ENCODE results near the gene MDH2. TPM values are rescaled to one million over a fixed set of nuclear protein-coding genes. Genes with fewer than 3 reads are reported as not detected.
"Not testable (repeated sequence)": the region's sequence is repeated elsewhere in the genome, so short reads cannot be mapped to it uniquely, and the experiment has no call there.

MDH2 gene
- total and polyA plus RNA-seq, 10 of the 15 experiments (the other 5 are each of a cell fraction or from before 2014, with no cell fraction given): 106 to 530 (median 202) TPM

- Histone ChIP-seq H3K27ac (ENCODE audit: control insufficient read depth, insufficient read depth) (no peak overlapping the region), H3K4me3 (no peak overlapping the region), H3K27me3 (replicated peaks in 1 of 2; ENCODE audit: control insufficient read depth in 2 of 2, insufficient read depth in 2 of 2, low read length in 1 of 2) (no peaks in the 10 kb centered on the region), H3K79me2 (ENCODE audit: control insufficient read depth, insufficient read depth, low read length) (no peaks in the 10 kb centered on the region), H3K4me1 (ENCODE audit: control insufficient read depth, insufficient read depth, low read length) (no peaks in the 10 kb centered on the region), H3K9me3 (replicated peaks; ENCODE audit: control insufficient read depth, insufficient read depth, low read length) (no peaks in the 10 kb centered on the region), H3K36me3 (ENCODE audit: control insufficient read depth in 2 of 2, insufficient read depth in 2 of 2, low read length in 1 of 2) (no peaks in the 10 kb centered on the region), H3K9ac (ENCODE audit: control insufficient read depth, insufficient read depth, low read length) (no peak overlapping the region), H4K20me1 (ENCODE audit: control insufficient read depth, insufficient read depth) (no peaks in the 10 kb centered on the region), H3K4me2 (ENCODE audit: control insufficient read depth, insufficient read depth) (no peak overlapping the region), H2AFZ (ENCODE audit: control insufficient read depth, low read depth, low read length) (no peak overlapping the region)
- ChIA-PET POLR2A (no interaction called here), CTCF (no interaction called here), RAD21 (ENCODE audit: unreplicated experiment) (no interaction called here), SMC1A (ENCODE audit: uncharacterized antibody, unreplicated experiment) (no interaction called here)
- 44% methylated on average over 4 of the region's 4 CpGs for WGBS (ENCODE audit: insufficient coverage, insufficient replicate concordance, low lambda C conversion rate, missing lambda C conversion rate)
- intact Hi-C loops (cut with micrococcal nuclease; ENCODE audit: unreplicated experiment): no loop called here
- in situ Hi-C loops (cut with MboI): no loop called here
- BruUV-seq (replicated peaks): no TSS peak
- FAIRE-seq (no peak), DNase-seq (ENCODE audit: low read depth, low spot score) (no peak), ATAC-seq (no peak)
- TF ChIP-seq TCF7 (IDR thresholded peaks at IDR 0.05; ENCODE audit: borderline replicate concordance) (no peak), NR2C1 (IDR thresholded peaks at IDR 0.05) (no peak), E2F8 (IDR thresholded peaks at IDR 0.05; ENCODE audit: low read depth, partially characterized antibody) (no peak), CHD4 (IDR thresholded peaks at IDR 0.05) (no peak)
- TF ChIP-seq, protein P1, sequence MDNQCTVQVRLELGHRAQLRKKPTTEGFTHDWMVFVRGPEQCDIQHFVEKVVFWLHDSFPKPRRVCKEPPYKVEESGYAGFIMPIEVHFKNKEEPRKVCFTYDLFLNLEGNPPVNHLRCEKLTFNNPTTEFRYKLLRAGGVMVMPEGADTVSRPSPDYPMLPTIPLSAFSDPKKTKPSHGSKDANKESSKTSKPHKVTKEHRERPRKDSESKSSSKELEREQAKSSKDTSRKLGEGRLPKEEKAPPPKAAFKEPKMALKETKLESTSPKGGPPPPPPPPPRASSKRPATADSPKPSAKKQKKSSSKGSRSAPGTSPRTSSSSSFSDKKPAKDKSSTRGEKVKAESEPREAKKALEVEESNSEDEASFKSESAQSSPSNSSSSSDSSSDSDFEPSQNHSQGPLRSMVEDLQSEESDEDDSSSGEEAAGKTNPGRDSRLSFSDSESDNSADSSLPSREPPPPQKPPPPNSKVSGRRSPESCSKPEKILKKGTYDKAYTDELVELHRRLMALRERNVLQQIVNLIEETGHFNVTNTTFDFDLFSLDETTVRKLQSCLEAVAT (IDR thresholded peaks at IDR 0.05): no peak
These were observed 38.2 kb downstream of the MDH2 start for GRCh38 chr7:76086070-76086469.

DNA sequence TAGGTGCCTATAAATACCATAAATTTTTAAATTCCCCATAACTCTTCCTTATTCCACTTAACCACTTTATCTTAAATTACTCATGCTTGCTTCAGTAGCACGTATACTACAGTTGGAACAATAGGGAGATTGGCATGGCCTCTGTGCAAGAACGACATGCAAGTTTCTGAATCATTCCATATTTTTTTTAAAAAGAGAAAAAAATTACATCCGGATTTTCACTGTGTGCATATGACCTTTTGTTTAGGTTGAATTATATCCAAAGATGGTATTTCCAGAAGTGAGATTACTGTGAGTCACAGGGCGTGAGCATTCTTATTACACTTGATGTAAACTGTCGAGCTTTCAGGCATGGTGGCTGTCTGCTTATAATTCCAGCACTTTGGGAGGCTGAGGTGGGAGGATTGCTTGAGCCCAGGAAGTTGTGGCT is 39.5 kb downstream of the MDH2 start:
- SMC1A ChIA-PET (ENCODE audit: uncharacterized antibody, unreplicated experiment); FAIRE-seq; RAD21 ChIA-PET (ENCODE audit: unreplicated experiment); H3K27ac ChIP-seq (ENCODE audit: control insufficient read depth, insufficient read depth); H3K36me3 ChIP-seq (ENCODE audit: control insufficient read depth in 2 of 2, insufficient read depth in 2 of 2, low read length in 1 of 2); in situ Hi-C loops (cut with MboI); H3K9me3 ChIP-seq (replicated peaks; ENCODE audit: control insufficient read depth, insufficient read depth, low read length); H3K27me3 ChIP-seq (replicated peaks in 1 of 2; ENCODE audit: control insufficient read depth in 2 of 2, insufficient read depth in 2 of 2, low read length in 1 of 2); H3K79me2 ChIP-seq (ENCODE audit: control insufficient read depth, insufficient read depth, low read length); intact Hi-C loops (cut with micrococcal nuclease; ENCODE audit: unreplicated experiment); H3K9ac ChIP-seq (ENCODE audit: control insufficient read depth, insufficient read depth, low read length); H3K4me1 ChIP-seq (ENCODE audit: control insufficient read depth, insufficient read depth, low read length); H3K4me3 ChIP-seq; H4K20me1 ChIP-seq (ENCODE audit: control insufficient read depth, insufficient read depth); POLR2A ChIA-PET; CTCF ChIA-PET; ATAC-seq; DNase-seq (ENCODE audit: low read depth, low spot score); H3K4me2 ChIP-seq (ENCODE audit: control insufficient read depth, insufficient read depth); BruUV-seq (replicated peaks); H2AFZ ChIP-seq (ENCODE audit: control insufficient read depth, low read depth, low read length): not testable (repeated sequence)
- WGBS (ENCODE audit: insufficient coverage, insufficient replicate concordance, low lambda C conversion rate, missing lambda C conversion rate): 47% methylated on average over 5 of the region's 5 CpGs
